ENCODE data around the gene ZDHHC7. TPM values are rescaled to one million over a fixed set of nuclear protein-coding genes. Genes with fewer than 3 reads are reported as not detected.

The ZDHHC7 gene
- polyA plus RNA-seq, 2 of the 4 experiments (the other 2 are of a cell fraction) = 42.3 to 58.0 TPM

DNA sequence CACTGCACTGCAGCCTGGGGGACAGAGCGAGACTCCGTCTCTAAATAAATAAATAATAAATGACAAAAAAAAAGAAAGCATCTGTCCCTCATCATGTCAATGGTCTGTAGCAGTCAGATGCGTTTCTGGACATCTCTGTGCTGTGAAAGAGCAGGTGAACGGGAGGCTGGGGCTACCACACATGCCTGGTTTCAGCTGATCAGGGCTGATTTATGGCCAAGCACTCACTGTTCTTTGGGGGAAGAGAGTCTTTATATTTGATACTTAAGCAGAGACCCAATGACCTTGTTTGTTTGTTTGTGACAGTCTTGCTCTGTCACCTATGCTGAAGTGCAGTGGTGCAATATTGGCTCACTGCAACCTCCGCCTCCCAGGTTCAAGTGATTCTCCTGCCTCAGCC lies 33.7 kb upstream of the ZDHHC7 start:
- no peak for DNase-seq (ENCODE audit: low read depth in 1 of 2, low spot score in 1 of 2)
- Histone ChIP-seq H3K4me3 (no peak overlapping the region), H3K9me3 (no peaks in the 10 kb centered on the region), H3K4me2 (no peak overlapping the region), H3K27ac (no peak overlapping the region), H3K4me1 (no peaks in the 10 kb centered on the region)
- FAIRE-seq = no peak
- no peak for TF ChIP-seq SMC3 (IDR thresholded peaks at IDR 0.05)
- TF ChIP-seq HOXA7 (CRISPR knock-in tag; IDR thresholded peaks at IDR 0.05) = no peak
- TF ChIP-seq EP300 (IDR thresholded peaks at IDR 0.05) = no peak
- TF ChIP-seq RCOR1 (IDR thresholded peaks at IDR 0.05; ENCODE audit: low read depth, low read length) = no peak
- TF ChIP-seq RFX5 (IDR thresholded peaks at IDR 0.05) = no peak
- no peak for TF ChIP-seq ZC3H11A (IDR thresholded peaks at IDR 0.05)
- no peak for TF ChIP-seq JUNB (IDR thresholded peaks at IDR 0.05)
- TF ChIP-seq KDM5A (IDR thresholded peaks at IDR 0.05) = no peak
- TF ChIP-seq, protein P1, sequence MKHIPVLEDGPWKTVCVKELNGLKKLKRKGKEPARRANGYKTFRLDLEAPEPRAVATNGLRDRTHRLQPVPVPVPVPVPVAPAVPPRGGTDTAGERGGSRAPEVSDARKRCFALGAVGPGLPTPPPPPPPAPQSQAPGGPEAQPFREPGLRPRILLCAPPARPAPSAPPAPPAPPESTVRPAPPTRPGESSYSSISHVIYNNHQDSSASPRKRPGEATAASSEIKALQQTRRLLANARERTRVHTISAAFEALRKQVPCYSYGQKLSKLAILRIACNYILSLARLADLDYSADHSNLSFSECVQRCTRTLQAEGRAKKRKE (CRISPR knock-in tag; IDR thresholded peaks at IDR 0.05; ENCODE audit: low read depth) = no peak
- no peak for TF ChIP-seq HEYL (CRISPR knock-in tag; IDR thresholded peaks at IDR 0.05)
- no peak for TF ChIP-seq ZFP36 (IDR thresholded peaks at IDR 0.05; ENCODE audit: borderline replicate concordance, partially characterized antibody)
- TF ChIP-seq CHD2 (IDR thresholded peaks at IDR 0.05; ENCODE audit: low read length, partially characterized antibody) = no peak
- TF ChIP-seq, protein P2, sequence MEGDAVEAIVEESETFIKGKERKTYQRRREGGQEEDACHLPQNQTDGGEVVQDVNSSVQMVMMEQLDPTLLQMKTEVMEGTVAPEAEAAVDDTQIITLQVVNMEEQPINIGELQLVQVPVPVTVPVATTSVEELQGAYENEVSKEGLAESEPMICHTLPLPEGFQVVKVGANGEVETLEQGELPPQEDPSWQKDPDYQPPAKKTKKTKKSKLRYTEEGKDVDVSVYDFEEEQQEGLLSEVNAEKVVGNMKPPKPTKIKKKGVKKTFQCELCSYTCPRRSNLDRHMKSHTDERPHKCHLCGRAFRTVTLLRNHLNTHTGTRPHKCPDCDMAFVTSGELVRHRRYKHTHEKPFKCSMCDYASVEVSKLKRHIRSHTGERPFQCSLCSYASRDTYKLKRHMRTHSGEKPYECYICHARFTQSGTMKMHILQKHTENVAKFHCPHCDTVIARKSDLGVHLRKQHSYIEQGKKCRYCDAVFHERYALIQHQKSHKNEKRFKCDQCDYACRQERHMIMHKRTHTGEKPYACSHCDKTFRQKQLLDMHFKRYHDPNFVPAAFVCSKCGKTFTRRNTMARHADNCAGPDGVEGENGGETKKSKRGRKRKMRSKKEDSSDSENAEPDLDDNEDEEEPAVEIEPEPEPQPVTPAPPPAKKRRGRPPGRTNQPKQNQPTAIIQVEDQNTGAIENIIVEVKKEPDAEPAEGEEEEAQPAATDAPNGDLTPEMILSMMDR (IDR thresholded peaks at IDR 0.05) = no peak
- TF ChIP-seq, protein P3, sequence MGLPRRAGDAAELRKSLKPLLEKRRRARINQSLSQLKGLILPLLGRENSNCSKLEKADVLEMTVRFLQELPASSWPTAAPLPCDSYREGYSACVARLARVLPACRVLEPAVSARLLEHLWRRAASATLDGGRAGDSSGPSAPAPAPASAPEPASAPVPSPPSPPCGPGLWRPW (IDR thresholded peaks at IDR 0.05) = no peak
- no peak for TF ChIP-seq RNF2 (IDR thresholded peaks at IDR 0.05; ENCODE audit: borderline replicate concordance, low read depth)
- no peak for TF ChIP-seq NPAS2 (CRISPR knock-in tag; IDR thresholded peaks at IDR 0.05; ENCODE audit: borderline replicate concordance)
- ChIA-PET CTCF (interaction anchor here (2.3 kb wide), 1 partner anchor 70 kb away, joined by 6 read pairs; no protein-coding TSS in a partner anchor), POLR2A (no interaction called here)
- ATAC-seq = no peak
- 89% methylated on average over 5 of the region's 5 CpGs for WGBS (ENCODE audit: missing lambda C conversion rate)

DNA sequence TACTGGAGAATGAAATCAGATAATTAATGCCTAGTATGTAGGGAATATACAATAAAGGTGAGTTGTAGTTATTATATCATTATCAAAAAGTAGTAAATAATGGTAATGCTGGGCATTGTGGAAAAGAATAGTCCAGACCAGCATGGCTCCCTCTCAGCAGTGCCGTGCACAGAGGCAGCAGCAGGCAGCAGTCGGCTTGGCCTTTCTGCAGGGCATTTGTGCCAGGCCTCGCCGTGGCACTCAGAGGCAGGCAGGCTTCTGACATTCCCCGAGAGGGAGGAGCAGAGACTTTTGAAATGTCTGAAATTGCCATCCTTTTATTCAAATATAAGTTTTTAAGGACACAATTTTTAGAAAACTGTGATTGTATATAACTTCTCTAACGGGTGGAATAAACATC lies 31.3 kb upstream of the ZDHHC7 start:
- DNase-seq (ENCODE audit: low read depth in 1 of 2, low spot score in 1 of 2) (no peak), FAIRE-seq (no peak), ATAC-seq (no peak)
- H3K4me3 ChIP-seq = no peak overlapping the region
- 0 out of 3 replicates have a peak, but pooled peaks cover under 1% of the 10 kb centered on the region for H3K4me1 ChIP-seq
- H3K27ac ChIP-seq = no peak overlapping the region
- POLR2A ChIA-PET = no interaction called here
- no peak overlapping the region for H3K4me2 ChIP-seq
- TF ChIP-seq RAD21 (conservative IDR thresholded peaks at IDR 0.05 in 1 of 2, IDR thresholded peaks at IDR 0.05 in 1 of 2) (no peak), ZC3H11A (IDR thresholded peaks at IDR 0.05) (no peak), ZFP36 (IDR thresholded peaks at IDR 0.05; ENCODE audit: borderline replicate concordance, partially characterized antibody) (no peak), SMC3 (IDR thresholded peaks at IDR 0.05) (no peak), EHF (CRISPR knock-in tag; IDR thresholded peaks at IDR 0.05) (no peak), BHLHE40 (IDR thresholded peaks at IDR 0.05; ENCODE audit: low read depth, low read length) (no peak), CBX2 (IDR thresholded peaks at IDR 0.05; ENCODE audit: borderline replicate concordance, low read depth) (no peak), RCOR1 (IDR thresholded peaks at IDR 0.05; ENCODE audit: low read depth, low read length) (no peak), NFE2L2 (conservative IDR thresholded peaks at IDR 0.05; ENCODE audit: low read length) (no peak), ESRRA (IDR thresholded peaks at IDR 0.05; ENCODE audit: borderline replicate concordance, low read length) (no peak), HOXB13 (CRISPR knock-in tag; IDR thresholded peaks at IDR 0.05; ENCODE audit: low read depth) (no peak), CHD4 (IDR thresholded peaks at IDR 0.05; ENCODE audit: borderline replicate concordance) (no peak)
- TF ChIP-seq, protein P2 (IDR thresholded peaks at IDR 0.05) = no peak
- CTCF ChIA-PET = interaction anchor here (0.7 to 1.5 kb wide), 3 partner anchors 14 to 49 kb away, joined by 3 to 4 read pairs (median 3); no protein-coding TSS in a partner anchor
- 80% methylated on average over 6 of the region's 6 CpGs for WGBS (ENCODE audit: missing lambda C conversion rate)
- H3K9me3 ChIP-seq = no peaks in the 10 kb centered on the region
